ENCODE results near the gene AQP1.

GRCh38 chr7:30917216-30917893 is 5.7 kb downstream of the AQP1 start:
- TF ChIP-seq ZFP3 (CRISPR knock-in tag; IDR thresholded peaks at IDR 0.05) (no peak), ARNTL (CRISPR knock-in tag; IDR thresholded peaks at IDR 0.05; ENCODE audit: borderline replicate concordance, low read depth) (no peak), PATZ1 (CRISPR knock-in tag; IDR thresholded peaks at IDR 0.05; ENCODE audit: borderline replicate concordance) (no peak), BACH2 (CRISPR knock-in tag; IDR thresholded peaks at IDR 0.05; ENCODE audit: borderline replicate concordance) (no peak)
